ENCODE data around the gene COL20A1.

- no peak for TF ChIP-seq EZH2 (IDR thresholded peaks at IDR 0.05; ENCODE audit: low read length, unreplicated experiment)
- TF ChIP-seq, protein P1, sequence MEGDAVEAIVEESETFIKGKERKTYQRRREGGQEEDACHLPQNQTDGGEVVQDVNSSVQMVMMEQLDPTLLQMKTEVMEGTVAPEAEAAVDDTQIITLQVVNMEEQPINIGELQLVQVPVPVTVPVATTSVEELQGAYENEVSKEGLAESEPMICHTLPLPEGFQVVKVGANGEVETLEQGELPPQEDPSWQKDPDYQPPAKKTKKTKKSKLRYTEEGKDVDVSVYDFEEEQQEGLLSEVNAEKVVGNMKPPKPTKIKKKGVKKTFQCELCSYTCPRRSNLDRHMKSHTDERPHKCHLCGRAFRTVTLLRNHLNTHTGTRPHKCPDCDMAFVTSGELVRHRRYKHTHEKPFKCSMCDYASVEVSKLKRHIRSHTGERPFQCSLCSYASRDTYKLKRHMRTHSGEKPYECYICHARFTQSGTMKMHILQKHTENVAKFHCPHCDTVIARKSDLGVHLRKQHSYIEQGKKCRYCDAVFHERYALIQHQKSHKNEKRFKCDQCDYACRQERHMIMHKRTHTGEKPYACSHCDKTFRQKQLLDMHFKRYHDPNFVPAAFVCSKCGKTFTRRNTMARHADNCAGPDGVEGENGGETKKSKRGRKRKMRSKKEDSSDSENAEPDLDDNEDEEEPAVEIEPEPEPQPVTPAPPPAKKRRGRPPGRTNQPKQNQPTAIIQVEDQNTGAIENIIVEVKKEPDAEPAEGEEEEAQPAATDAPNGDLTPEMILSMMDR (conservative IDR thresholded peaks at IDR 0.05; ENCODE audit: low read depth, low read length), result no peak
Observed at GRCh38 chr20:63322933-63323273, 29.9 kb downstream of the COL20A1 start.
